Stimulated activated CD4-positive, alpha-beta T cell treated with anti-CD3 and anti-CD28 coated beads, Interleukin-4, amount 100 ng/mL, for 1 hour (primary cell): ENCODE measurements around the gene KRT9.
"Not testable (repeated sequence)": the region's sequence is repeated elsewhere in the genome, so short reads cannot be mapped to it uniquely, and the experiment has no call there.

Experiments
- DNase-seq: peaks from one replicate; pipeline ENCODE4 v3.0.0-alpha.2; 2020

The KRT9 gene, protein sequence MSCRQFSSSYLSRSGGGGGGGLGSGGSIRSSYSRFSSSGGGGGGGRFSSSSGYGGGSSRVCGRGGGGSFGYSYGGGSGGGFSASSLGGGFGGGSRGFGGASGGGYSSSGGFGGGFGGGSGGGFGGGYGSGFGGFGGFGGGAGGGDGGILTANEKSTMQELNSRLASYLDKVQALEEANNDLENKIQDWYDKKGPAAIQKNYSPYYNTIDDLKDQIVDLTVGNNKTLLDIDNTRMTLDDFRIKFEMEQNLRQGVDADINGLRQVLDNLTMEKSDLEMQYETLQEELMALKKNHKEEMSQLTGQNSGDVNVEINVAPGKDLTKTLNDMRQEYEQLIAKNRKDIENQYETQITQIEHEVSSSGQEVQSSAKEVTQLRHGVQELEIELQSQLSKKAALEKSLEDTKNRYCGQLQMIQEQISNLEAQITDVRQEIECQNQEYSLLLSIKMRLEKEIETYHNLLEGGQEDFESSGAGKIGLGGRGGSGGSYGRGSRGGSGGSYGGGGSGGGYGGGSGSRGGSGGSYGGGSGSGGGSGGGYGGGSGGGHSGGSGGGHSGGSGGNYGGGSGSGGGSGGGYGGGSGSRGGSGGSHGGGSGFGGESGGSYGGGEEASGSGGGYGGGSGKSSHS

DNA sequence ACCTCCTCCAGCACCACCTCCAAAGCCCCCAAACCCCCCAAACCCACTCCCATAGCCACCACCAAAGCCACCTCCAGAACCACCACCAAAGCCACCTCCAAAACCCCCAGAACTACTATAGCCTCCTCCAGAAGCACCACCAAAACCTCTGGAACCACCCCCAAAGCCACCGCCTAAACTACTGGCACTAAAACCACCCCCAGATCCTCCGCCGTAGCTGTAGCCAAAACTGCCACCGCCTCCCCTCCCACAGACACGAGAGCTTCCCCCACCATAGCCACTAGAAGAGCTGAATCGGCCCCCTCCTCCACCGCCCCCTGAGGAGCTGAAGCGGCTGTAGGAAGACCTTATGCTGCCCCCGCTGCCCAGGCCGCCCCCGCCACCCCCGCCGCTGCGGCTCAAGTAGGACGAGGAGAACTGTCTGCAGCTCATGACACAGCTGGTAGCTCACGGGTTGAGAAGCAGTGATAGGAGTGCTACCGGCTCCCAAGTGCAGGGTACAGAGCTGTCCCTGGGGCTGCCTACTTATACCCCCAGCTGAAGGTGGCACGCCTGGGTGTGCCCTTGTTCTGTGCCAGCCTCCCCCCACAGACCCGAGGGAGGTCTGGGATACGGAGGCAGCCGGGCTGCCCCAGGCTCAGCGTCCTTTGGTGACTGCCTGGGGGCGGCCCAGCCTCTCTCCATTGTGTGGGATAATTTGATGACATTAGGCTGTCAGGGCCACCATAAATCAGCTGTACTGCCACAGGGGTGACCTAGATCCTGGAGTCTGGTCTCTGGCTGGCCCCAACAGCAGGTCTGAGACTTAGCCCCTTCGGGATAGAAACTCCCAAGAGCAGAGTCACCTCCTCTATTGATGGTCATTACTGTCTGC lies at the start of gene KRT9:
Gene KRT9, minus strand, starts transcription at position 499 of the 874 bp plus-strand sequence. Its CDS starts 67 bp downstream, at position 432.
- DNase-seq: no peak

- DNase-seq: not testable (repeated sequence)
These were observed 49.6 kb upstream of the KRT9 start for GRCh38 chr17:41621435-41621817.

- DNase-seq: no peak
These were observed 49.0 kb upstream of the KRT9 start for GRCh38 chr17:41620583-41621434.

- not testable (repeated sequence) for DNase-seq
These were observed 48.2 kb upstream of the KRT9 start for GRCh38 chr17:41619927-41620582.

DNA sequence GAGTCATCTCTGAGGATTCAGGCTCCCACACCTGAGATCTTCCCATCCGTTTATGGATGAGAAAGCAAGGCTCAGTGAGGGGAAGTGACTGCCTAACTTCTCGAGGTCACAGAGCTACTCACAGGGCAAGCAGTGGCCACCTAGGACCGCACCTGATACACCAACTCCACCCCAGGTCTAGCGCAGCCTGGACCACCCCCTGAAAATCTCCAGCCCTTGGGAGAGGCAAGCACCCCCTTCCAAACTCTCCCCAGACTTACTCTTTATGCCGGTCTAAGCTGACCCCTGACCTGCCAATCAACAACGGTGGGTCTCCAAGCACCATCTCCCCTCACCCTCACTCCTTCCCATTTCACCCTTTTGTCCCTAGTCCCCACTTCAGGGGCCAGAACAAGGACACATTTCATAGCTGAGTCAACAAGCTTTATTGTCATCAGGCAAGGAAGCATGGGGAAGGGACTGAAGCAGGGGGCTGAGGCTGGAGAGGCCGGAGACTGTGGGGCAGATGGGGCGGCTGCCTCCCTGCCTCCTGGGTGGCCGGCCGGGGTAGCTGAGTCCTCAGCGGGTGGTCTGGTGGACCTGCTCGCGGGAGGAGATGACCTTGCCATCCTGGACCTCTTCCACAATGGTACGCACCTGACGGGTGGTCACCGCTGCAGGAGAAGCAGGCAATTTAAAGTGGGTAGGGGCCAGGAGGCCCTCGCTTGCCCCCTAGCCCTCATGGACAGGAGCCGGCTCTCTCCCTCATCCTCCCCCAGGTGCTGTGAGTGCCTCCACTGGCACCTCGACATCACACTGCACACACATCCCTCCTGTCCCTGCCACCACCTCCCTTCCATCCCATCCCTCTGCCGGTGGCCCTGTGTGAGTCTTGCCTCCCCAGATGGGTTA lies 47.4 kb upstream of the KRT9 start:
- no peak for DNase-seq

- no peak for DNase-seq
These were observed 46.6 kb upstream of the KRT9 start for GRCh38 chr17:41618341-41619035.

GRCh38 chr17:41617698-41618097 lies 45.8 kb upstream of the KRT9 start:
- DNase-seq: no peak

GRCh38 chr17:41617136-41617535 lies 45.3 kb upstream of the KRT9 start:
- DNase-seq: no peak

GRCh38 chr17:41616486-41616885 lies 44.6 kb upstream of the KRT9 start:
- DNase-seq: not testable (repeated sequence)

GRCh38 chr17:41615454-41615853 lies 43.6 kb upstream of the KRT9 start:
- DNase-seq: no peak

GRCh38 chr17:41614767-41615166 lies 42.9 kb upstream of the KRT9 start:
- DNase-seq: not testable (repeated sequence)

- no peak for DNase-seq
These were observed 42.2 kb upstream of the KRT9 start for GRCh38 chr17:41614098-41614497.

GRCh38 chr17:41613277-41614082 lies 41.6 kb upstream of the KRT9 start:
- no peak for DNase-seq

- DNase-seq: not testable (repeated sequence)
These were observed 40.7 kb upstream of the KRT9 start, which contains the start of gene KRT16 for GRCh38 chr17:41612376-41613160. Gene KRT16 (minus strand): TSS chr17:41612767. CDS start chr17:41612688, 79 bp downstream.

DNA sequence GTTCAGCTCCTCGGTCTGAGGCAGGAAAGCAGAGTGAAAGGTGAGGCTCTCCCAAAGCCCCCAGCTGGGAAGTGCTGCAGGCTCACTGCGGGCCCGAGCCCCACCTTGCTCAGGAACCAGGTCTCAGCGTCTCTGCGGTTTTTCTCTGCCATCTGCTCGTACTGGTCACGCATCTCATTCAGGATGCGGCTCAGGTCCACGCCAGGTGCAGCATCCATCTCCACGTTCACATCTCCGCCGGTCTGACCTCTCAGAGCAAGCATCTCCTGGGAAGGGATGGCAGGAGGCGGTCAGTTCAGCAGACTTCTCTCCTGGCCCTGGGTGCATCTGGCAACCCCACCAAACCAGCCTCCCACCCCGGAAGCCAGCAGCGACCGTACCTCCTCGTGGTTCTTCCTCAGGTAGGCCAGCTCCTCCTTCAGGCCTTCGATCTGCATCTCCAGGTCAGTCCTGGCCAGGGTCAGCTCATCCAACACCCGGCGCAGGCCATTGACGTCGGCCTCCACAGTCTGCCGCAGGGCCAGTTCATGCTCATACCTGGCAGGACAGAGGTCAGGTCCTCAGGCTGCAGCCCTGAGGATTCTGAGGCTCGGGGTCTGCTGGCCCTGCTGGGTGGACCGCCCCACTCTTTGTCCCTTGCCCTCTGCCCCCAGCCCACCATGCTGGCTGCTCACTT lies 39.2 kb upstream of the KRT9 start:
- DNase-seq: no peak

- DNase-seq: not testable (repeated sequence)
These were observed 38.2 kb upstream of the KRT9 start for GRCh38 chr17:41610061-41610517.

DNA sequence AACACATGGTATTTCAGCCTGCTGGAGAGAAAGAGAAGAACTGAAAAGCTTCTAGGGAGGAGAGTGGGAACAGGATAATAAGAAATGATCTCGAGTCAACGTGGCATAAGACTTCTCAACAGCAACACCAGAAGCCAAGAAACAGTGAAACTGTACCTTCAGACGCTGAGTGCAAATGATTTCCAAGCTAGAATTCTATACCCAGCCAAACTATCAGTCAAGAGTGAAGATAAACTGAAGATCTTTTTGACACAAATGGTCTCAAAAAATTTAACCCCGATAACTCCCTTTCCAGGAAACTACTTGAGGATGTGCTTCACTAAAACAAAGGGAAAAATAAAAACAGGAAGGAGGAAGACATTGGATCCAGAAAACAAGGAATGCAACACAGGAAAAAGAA lies 35.1 kb upstream of the KRT9 start:
- not testable (repeated sequence) for DNase-seq

GRCh38 chr17:41602524-41602923 lies 30.7 kb upstream of the KRT9 start:
- no peak for DNase-seq
